A673 (cell line): Measurements from ENCODE around the gene COL9A3. TPM values are rescaled to one million over a fixed set of nuclear protein-coding genes. Genes with fewer than 3 reads are reported as not detected.

Experiments used
- BruUV-seq: library from RNA; stranded (reverse); fragments of 400-500 nt; replicated peaks from 2 replicates; lab custom pipeline; 2021; lab: Mats Ljungman, UMichigan
- CTCF ChIA-PET: fragments of 300-600 bp; sonication (Branson Sonifier 250); formaldehyde crosslinking; loops from one replicate; lab custom pipeline; 2022; ENCODE audit warnings: antibody characterized with exemption; lab: Charles Lee
- POLR2A ChIA-PET: fragments of 300-600 bp; sonication (Branson Sonifier 250); formaldehyde crosslinking; loops from one replicate; lab custom pipeline; 2022; ENCODE audit warnings: antibody characterized with exemption; ENCODE audit not compliant: low non-redundant PET; lab: Charles Lee
- DNase-seq: peaks from one replicate; pipeline ENCODE4 v3.0.0-alpha.2; 2015; ENCODE audit warnings: low spot score
- H3K27ac ChIP-seq: fragments of 200-600 bp; sonication (generic); 2 replicates; pipeline ENCODE4 v1.5.1; 2016; ENCODE audit warnings: mixed run types, low read depth, mild to moderate bottlenecking, mixed read lengths, antibody characterized with exemption, low read length; ENCODE audit not compliant: poor library complexity, severe bottlenecking
- H3K27me3 ChIP-seq: fragments of 200-600 bp; sonication (generic); replicated peaks from 2 replicates; pipeline ENCODE4 v1.6.1; 2017; ENCODE audit warnings: mixed run types, low read depth, mild to moderate bottlenecking, mixed read lengths, antibody characterized with exemption, low read length; ENCODE audit not compliant: insufficient read depth, poor library complexity
- H3K36me3 ChIP-seq: fragments of 200-600 bp; sonication (generic); 2 replicates; pipeline ENCODE4 v1.6.1; 2016; ENCODE audit warnings: mixed run types, mild to moderate bottlenecking, mixed read lengths, antibody characterized with exemption, low read length; ENCODE audit not compliant: insufficient read depth, poor library complexity, severe bottlenecking
- H3K4me1 ChIP-seq: fragments of 200-600 bp; sonication (generic); 2 replicates; pipeline ENCODE4 v1.6.1; 2017; ENCODE audit warnings: mixed run types, mild to moderate bottlenecking, mixed read lengths, antibody characterized with exemption, low read length; ENCODE audit not compliant: insufficient read depth, poor library complexity, severe bottlenecking
- H3K4me3 ChIP-seq: fragments of 200-600 bp; sonication (generic); 2 replicates; pipeline ENCODE4 v1.5.1; 2016; ENCODE audit warnings: low read depth, mixed run types, mild to moderate bottlenecking, mixed read lengths, low read length; ENCODE audit not compliant: poor library complexity, severe bottlenecking
- H3K9me3 ChIP-seq: fragments of 200-600 bp; sonication (generic); 2 replicates; pipeline ENCODE4 v1.6.1; 2016; ENCODE audit warnings: mixed run types, low read depth, mild to moderate bottlenecking, mixed read lengths, antibody characterized with exemption, low read length; ENCODE audit not compliant: poor library complexity, severe bottlenecking
- EZH2 ChIP-seq: fragments of 200-600 bp; sonication (generic); IDR thresholded peaks from 2 replicates; pipeline ENCODE4 v1.6.1; 2017; ENCODE audit warnings: borderline replicate concordance, low read depth, mild to moderate bottlenecking, mixed read lengths, antibody characterized with exemption, low read length; ENCODE audit not compliant: poor library complexity, severe bottlenecking
- intact Hi-C: fragments of 100-400 bp; cut with micrococcal nuclease; formaldehyde crosslinking; loops from one replicate; pipeline ENCODE4 v1.10.0; 2022; ENCODE audit not compliant: unreplicated experiment
- total RNA-seq: library from RNA; stranded (reverse); gene quantifications from 2 replicates; pipeline ENCODE4 v1.2.3, GENCODE V29; 2021
- TF ChIP-seq, protein P1 (sequence below): fragments of 300-800, 200-600 bp; sonication (generic); conservative IDR thresholded peaks from 2 replicates; pipeline ENCODE4 v1.5.1; 2017; ENCODE audit warnings: low read depth, mild to moderate bottlenecking, antibody characterized with exemption, low read length, moderate library complexity, mixed read lengths

COL9A3 gene
- total RNA-seq, 1 experiment from 2014 or later, result 8.4 TPM

DNA sequence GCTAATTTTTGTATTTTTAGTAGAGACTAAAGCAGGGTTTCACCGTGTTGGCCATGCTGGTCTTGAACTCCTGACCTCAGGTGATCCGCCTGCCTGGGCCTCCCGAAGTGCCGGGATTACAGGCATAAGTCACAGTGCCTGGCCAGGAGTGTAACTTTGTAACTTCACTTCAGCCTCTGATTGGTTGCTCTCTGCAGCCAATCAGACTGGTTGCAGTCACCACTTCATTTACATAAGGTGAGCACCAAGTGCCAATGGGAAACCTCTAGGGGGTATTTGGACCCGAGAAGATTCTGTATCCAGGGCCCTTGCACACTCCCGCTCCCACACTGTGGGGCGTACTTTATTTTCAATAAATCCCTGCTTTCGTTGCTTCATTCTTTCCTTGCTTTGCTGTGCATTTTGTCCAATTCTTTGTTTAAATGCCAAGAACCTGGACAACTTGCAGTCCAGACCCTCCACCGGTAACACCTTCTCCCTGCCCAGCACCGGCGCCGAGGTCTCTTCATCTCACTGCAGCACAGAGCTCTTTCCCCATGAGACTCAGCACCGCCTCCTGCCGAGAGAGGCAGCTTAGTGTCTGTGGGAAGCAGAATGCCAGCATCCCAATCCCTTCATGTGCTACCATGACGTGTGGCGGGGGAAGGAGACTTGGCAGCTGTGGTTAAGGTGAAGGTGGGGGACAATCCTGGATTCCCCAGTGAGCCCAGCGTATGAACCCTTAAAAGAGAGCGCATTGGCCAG is 34.5 kb upstream of the COL9A3 start:
- peaks cover 18% of the 10 kb centered on the region for H3K4me1 ChIP-seq
- no peaks in the 10 kb centered on the region for H3K36me3 ChIP-seq
- BruUV-seq, result no TSS peak
- H3K9me3 ChIP-seq, result no peaks in the 10 kb centered on the region
- ChIA-PET CTCF (interaction anchor here (1.6 to 1.7 kb wide), 2 partner anchors 9 kb away, joined by 6 to 8 read pairs; no protein-coding TSS in a partner anchor), POLR2A (interaction anchor here (0.6 kb wide), 1 partner anchor 26 kb away, joined by 3 read pairs; no protein-coding TSS in a partner anchor)
- H3K27me3 ChIP-seq, result no peaks in the 10 kb centered on the region
- H3K27ac ChIP-seq, result no peak overlapping the region
- DNase-seq, result peak; percentile 64
- no peak overlapping the region for H3K4me3 ChIP-seq
- no peak for TF ChIP-seq EZH2
- TF ChIP-seq, protein P1, sequence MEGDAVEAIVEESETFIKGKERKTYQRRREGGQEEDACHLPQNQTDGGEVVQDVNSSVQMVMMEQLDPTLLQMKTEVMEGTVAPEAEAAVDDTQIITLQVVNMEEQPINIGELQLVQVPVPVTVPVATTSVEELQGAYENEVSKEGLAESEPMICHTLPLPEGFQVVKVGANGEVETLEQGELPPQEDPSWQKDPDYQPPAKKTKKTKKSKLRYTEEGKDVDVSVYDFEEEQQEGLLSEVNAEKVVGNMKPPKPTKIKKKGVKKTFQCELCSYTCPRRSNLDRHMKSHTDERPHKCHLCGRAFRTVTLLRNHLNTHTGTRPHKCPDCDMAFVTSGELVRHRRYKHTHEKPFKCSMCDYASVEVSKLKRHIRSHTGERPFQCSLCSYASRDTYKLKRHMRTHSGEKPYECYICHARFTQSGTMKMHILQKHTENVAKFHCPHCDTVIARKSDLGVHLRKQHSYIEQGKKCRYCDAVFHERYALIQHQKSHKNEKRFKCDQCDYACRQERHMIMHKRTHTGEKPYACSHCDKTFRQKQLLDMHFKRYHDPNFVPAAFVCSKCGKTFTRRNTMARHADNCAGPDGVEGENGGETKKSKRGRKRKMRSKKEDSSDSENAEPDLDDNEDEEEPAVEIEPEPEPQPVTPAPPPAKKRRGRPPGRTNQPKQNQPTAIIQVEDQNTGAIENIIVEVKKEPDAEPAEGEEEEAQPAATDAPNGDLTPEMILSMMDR, result peak; percentile 52
- intact Hi-C loops, result no loop called here

DNA sequence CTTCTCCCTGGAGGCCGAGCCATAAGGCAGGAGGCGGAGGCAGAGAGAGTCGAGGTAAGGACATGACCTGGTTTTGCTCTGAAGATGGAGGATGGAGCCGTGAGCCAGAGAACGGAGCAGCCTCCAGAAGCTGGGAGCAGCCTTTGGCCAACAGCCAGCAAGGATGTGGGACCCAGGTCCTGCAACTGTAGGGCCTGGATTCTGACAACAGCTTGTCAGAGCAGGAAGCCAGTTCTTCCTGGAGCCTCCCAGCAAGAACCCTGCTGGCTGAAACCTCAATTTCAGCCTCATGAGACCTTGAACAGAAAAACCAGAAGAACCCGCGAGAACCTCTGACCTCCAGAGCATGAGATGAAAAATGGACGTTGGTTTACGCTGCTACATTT is 34.0 kb upstream of the COL9A3 start:
- BruUV-seq, result no TSS peak
- intact Hi-C loops, result no loop called here
- POLR2A ChIA-PET, result no interaction called here

DNA sequence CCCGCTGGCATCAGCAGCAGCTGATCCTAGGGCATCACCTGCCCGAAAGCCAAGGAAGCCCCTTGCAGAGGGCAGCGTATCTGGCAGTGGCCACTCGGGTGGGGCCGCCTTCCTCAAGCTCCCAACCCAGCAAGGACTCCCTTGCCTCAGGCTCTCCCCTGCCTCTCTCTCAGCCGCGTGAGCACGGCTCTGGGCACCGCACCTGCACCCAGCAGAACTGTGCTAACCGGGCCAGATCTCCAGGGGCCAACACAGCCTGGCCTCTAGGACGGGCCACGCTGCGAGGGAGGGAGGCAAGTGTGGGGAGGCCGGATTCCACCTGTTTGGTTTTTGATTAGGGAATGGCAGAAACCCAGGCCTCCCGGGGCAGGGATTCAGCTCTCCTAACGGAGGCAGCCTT is 32.4 kb upstream of the COL9A3 start:
- no peak for TF ChIP-seq EZH2
- TF ChIP-seq, protein P1, result no peak
- H3K36me3 ChIP-seq, result no peaks in the 10 kb centered on the region
- intact Hi-C loops, result no loop called here
- CTCF ChIA-PET, result no interaction called here
- no TSS peak for BruUV-seq
- H3K4me1 ChIP-seq, result peaks cover 16% of the 10 kb centered on the region
- H3K9me3 ChIP-seq, result no peaks in the 10 kb centered on the region
- H3K27ac ChIP-seq, result no peak overlapping the region
- H3K27me3 ChIP-seq, result no peaks in the 10 kb centered on the region
- POLR2A ChIA-PET, result no interaction called here
- no peak overlapping the region for H3K4me3 ChIP-seq
- no peak for DNase-seq

More for the DNA sequence above, 34.0 kb upstream of the COL9A3 start:
- DNase-seq, result no peak
- H3K4me3 ChIP-seq, result no peak overlapping the region
- no peaks in the 10 kb centered on the region for H3K9me3 ChIP-seq
- TF ChIP-seq EZH2, result no peak
- TF ChIP-seq, protein P1, result no peak
- no peaks in the 10 kb centered on the region for H3K36me3 ChIP-seq
- peaks cover 16% of the 10 kb centered on the region for H3K4me1 ChIP-seq
- no peak overlapping the region for H3K27ac ChIP-seq
- CTCF ChIA-PET, result interaction anchor here (1.6 to 1.7 kb wide), 2 partner anchors 9 to 10 kb away, joined by 6 to 8 read pairs; no protein-coding TSS in a partner anchor
- no peaks in the 10 kb centered on the region for H3K27me3 ChIP-seq
